ENCODE results near the gene NKX1-2.

NKX1-2 gene

GRCh38 chr10:124415210-124415609 is 34.6 kb downstream of the NKX1-2 start:
- 90 to 92% methylated on average over 2 of the region's 2 CpGs for WGBS, 2 experiments (ENCODE audit: insufficient coverage in 2 of 2)
- H3K27ac ChIP-seq (ENCODE audit: low read depth, low read length, severe bottlenecking) = no peak overlapping the region
- no peaks in the 10 kb centered on the region for H3K9me3 ChIP-seq (ENCODE audit: control insufficient read depth, low read length)
- no peak overlapping the region for H3K4me3 ChIP-seq (ENCODE audit: extremely low read depth, insufficient read depth, low read length, poor library complexity, severe bottlenecking)
- H3K36me3 ChIP-seq (ENCODE audit: control insufficient read depth, insufficient read depth, low read length) = peaks cover 28% of the 10 kb centered on the region
- H3K4me1 ChIP-seq (ENCODE audit: control insufficient read depth, insufficient read depth, low read length, poor library complexity, severe bottlenecking) = peaks cover 2% of the 10 kb centered on the region

- Histone ChIP-seq H3K4me3 (ENCODE audit: extremely low read depth, insufficient read depth, low read length, poor library complexity, severe bottlenecking) (no peak overlapping the region), H3K9me3 (ENCODE audit: control insufficient read depth, low read length) (no peaks in the 10 kb centered on the region), H3K4me1 (ENCODE audit: control insufficient read depth, insufficient read depth, low read length, poor library complexity, severe bottlenecking) (peaks cover 2% of the 10 kb centered on the region), H3K36me3 (ENCODE audit: control insufficient read depth, insufficient read depth, low read length) (peaks cover 28% of the 10 kb centered on the region), H3K27ac (ENCODE audit: low read depth, low read length, severe bottlenecking) (no peak overlapping the region)
- WGBS, 2 experiments (ENCODE audit: insufficient coverage in 2 of 2) = 87 to 90% methylated on average over 3 of the region's 4 CpGs
Measured at GRCh38 chr10:124414076-124414475, 35.8 kb downstream of the NKX1-2 start.

GRCh38 chr10:124409696-124410095 is 40.1 kb downstream of the NKX1-2 start:
- Histone ChIP-seq H3K4me3 (ENCODE audit: extremely low read depth, insufficient read depth, low read length, poor library complexity, severe bottlenecking) (no peak overlapping the region), H3K27ac (ENCODE audit: low read depth, low read length, severe bottlenecking) (no peak overlapping the region), H3K36me3 (ENCODE audit: control insufficient read depth, insufficient read depth, low read length) (peaks cover 63% of the 10 kb centered on the region), H3K9me3 (ENCODE audit: control insufficient read depth, low read length) (no peaks in the 10 kb centered on the region), H3K4me1 (ENCODE audit: control insufficient read depth, insufficient read depth, low read length, poor library complexity, severe bottlenecking) (no peaks in the 10 kb centered on the region)

GRCh38 chr10:124408357-124408756 is 41.5 kb downstream of the NKX1-2 start:
- no peaks in the 10 kb centered on the region for H3K4me1 ChIP-seq (ENCODE audit: control insufficient read depth, insufficient read depth, low read length, poor library complexity, severe bottlenecking)
- H3K36me3 ChIP-seq (ENCODE audit: control insufficient read depth, insufficient read depth, low read length) = peaks cover 69% of the 10 kb centered on the region
- H3K4me3 ChIP-seq (ENCODE audit: extremely low read depth, insufficient read depth, low read length, poor library complexity, severe bottlenecking) = no peak overlapping the region
- no CpG with 5 or more reads among the region's 2 CpGs for WGBS, 2 experiments (ENCODE audit: insufficient coverage in 2 of 2)
- no peak overlapping the region for H3K27ac ChIP-seq (ENCODE audit: low read depth, low read length, severe bottlenecking)
- no peaks in the 10 kb centered on the region for H3K9me3 ChIP-seq (ENCODE audit: control insufficient read depth, low read length)

GRCh38 chr10:124407456-124407855 is 42.4 kb downstream of the NKX1-2 start:
- Histone ChIP-seq H3K27ac (ENCODE audit: low read depth, low read length, severe bottlenecking) (no peak overlapping the region), H3K4me3 (ENCODE audit: extremely low read depth, insufficient read depth, low read length, poor library complexity, severe bottlenecking) (no peak overlapping the region), H3K9me3 (ENCODE audit: control insufficient read depth, low read length) (no peaks in the 10 kb centered on the region), H3K36me3 (ENCODE audit: control insufficient read depth, insufficient read depth, low read length) (peaks cover 73% of the 10 kb centered on the region), H3K4me1 (ENCODE audit: control insufficient read depth, insufficient read depth, low read length, poor library complexity, severe bottlenecking) (no peaks in the 10 kb centered on the region)
- WGBS, 2 experiments (ENCODE audit: insufficient coverage in 2 of 2) = 100% methylated on average over 1 of the region's 2 CpGs; no CpG with 5 or more reads in 1 of the 2 experiments

- Histone ChIP-seq H3K4me3 (ENCODE audit: extremely low read depth, insufficient read depth, low read length, poor library complexity, severe bottlenecking) (no peak overlapping the region), H3K9me3 (ENCODE audit: control insufficient read depth, low read length) (no peaks in the 10 kb centered on the region), H3K27ac (ENCODE audit: low read depth, low read length, severe bottlenecking) (no peak overlapping the region), H3K36me3 (ENCODE audit: control insufficient read depth, insufficient read depth, low read length) (peaks cover 91% of the 10 kb centered on the region), H3K4me1 (ENCODE audit: control insufficient read depth, insufficient read depth, low read length, poor library complexity, severe bottlenecking) (no peaks in the 10 kb centered on the region)
- 66 to 70% methylated on average over 6 of the region's 8 CpGs for WGBS, 2 experiments (ENCODE audit: insufficient coverage in 2 of 2)
Measured at GRCh38 chr10:124403548-124403947, 46.3 kb downstream of the NKX1-2 start.

- Histone ChIP-seq H3K4me1 (ENCODE audit: control insufficient read depth, insufficient read depth, low read length, poor library complexity, severe bottlenecking) (no peaks in the 10 kb centered on the region), H3K27ac (ENCODE audit: low read depth, low read length, severe bottlenecking) (no peak overlapping the region), H3K4me3 (ENCODE audit: extremely low read depth, insufficient read depth, low read length, poor library complexity, severe bottlenecking) (no peak overlapping the region), H3K9me3 (ENCODE audit: control insufficient read depth, low read length) (no peaks in the 10 kb centered on the region), H3K36me3 (ENCODE audit: control insufficient read depth, insufficient read depth, low read length) (peaks cover 89% of the 10 kb centered on the region)
- 100% methylated on average over 2 of the region's 2 CpGs; no CpG with 5 or more reads in 1 of the 2 experiments for WGBS, 2 experiments (ENCODE audit: insufficient coverage in 2 of 2)
Measured at GRCh38 chr10:124402273-124402672, 47.6 kb downstream of the NKX1-2 start.

GRCh38 chr10:124401633-124402032 is 48.2 kb downstream of the NKX1-2 start:
- H3K27ac ChIP-seq (ENCODE audit: low read depth, low read length, severe bottlenecking) = no peak overlapping the region
- no peak overlapping the region for H3K4me3 ChIP-seq (ENCODE audit: extremely low read depth, insufficient read depth, low read length, poor library complexity, severe bottlenecking)
- H3K36me3 ChIP-seq (ENCODE audit: control insufficient read depth, insufficient read depth, low read length) = peaks cover 88% of the 10 kb centered on the region
- H3K9me3 ChIP-seq (ENCODE audit: control insufficient read depth, low read length) = no peaks in the 10 kb centered on the region
- H3K4me1 ChIP-seq (ENCODE audit: control insufficient read depth, insufficient read depth, low read length, poor library complexity, severe bottlenecking) = no peaks in the 10 kb centered on the region
- 96 to 100% methylated on average over 5 of the region's 5 CpGs for WGBS, 2 experiments (ENCODE audit: insufficient coverage in 2 of 2)

All from mesodermal cell (in vitro differentiated cells).